GM12878 (cell line): ENCODE results near the gene PRF1.

ENCODE experiments used
- CREB1 ChIP-seq: IDR thresholded peaks from 2 replicates; pipeline ENCODE4 v1.6.1; 2012; ENCODE audit warnings: low read depth, mild to moderate bottlenecking, inconsistent platforms
- CTCF ChIP-seq, 3 experiments: IDR thresholded peaks in 2 of 3; conservative IDR thresholded peaks in 1 of 3; 2 replicates each; pipeline ENCODE4 v1.5.1; 2011; ENCODE audit warnings: low read depth in 3 of 3, low read length in 3 of 3, mild to moderate bottlenecking in 3 of 3, control low read depth in 2 of 3, moderate library complexity in 2 of 3, inconsistent platforms in 1 of 3, mixed read lengths in 1 of 3; ENCODE audit not compliant: control insufficient read depth in 2 of 3, insufficient read depth in 1 of 3; ENCODE audit errors: extremely low read depth in 1 of 3
- ELK1 ChIP-seq: IDR thresholded peaks from 2 replicates; pipeline ENCODE4 v1.6.1; 2012; ENCODE audit warnings: low read depth, low read length, improper control_type of control experiment
- FOXM1 ChIP-seq: IDR thresholded peaks from 2 replicates; pipeline ENCODE4 v1.6.1; 2012; ENCODE audit warnings: low read depth, mild to moderate bottlenecking, inconsistent platforms, low read length, moderate library complexity
- JUNB ChIP-seq: IDR thresholded peaks from 2 replicates; pipeline ENCODE4 v1.6.1; 2016; ENCODE audit warnings: antibody characterized with exemption, mild to moderate bottlenecking
- MYC ChIP-seq: IDR thresholded peaks from 2 replicates; pipeline ENCODE4 v1.6.1; 2011; ENCODE audit warnings: mild to moderate bottlenecking, low read length, moderate library complexity, inconsistent platforms; ENCODE audit not compliant: insufficient read depth, insufficient replicate concordance, insufficient read length, severe bottlenecking
- RFX5 ChIP-seq: IDR thresholded peaks from 2 replicates; pipeline ENCODE4 v1.6.1; 2011; ENCODE audit warnings: low read depth, low read length, improper control_type of control experiment

DNA sequence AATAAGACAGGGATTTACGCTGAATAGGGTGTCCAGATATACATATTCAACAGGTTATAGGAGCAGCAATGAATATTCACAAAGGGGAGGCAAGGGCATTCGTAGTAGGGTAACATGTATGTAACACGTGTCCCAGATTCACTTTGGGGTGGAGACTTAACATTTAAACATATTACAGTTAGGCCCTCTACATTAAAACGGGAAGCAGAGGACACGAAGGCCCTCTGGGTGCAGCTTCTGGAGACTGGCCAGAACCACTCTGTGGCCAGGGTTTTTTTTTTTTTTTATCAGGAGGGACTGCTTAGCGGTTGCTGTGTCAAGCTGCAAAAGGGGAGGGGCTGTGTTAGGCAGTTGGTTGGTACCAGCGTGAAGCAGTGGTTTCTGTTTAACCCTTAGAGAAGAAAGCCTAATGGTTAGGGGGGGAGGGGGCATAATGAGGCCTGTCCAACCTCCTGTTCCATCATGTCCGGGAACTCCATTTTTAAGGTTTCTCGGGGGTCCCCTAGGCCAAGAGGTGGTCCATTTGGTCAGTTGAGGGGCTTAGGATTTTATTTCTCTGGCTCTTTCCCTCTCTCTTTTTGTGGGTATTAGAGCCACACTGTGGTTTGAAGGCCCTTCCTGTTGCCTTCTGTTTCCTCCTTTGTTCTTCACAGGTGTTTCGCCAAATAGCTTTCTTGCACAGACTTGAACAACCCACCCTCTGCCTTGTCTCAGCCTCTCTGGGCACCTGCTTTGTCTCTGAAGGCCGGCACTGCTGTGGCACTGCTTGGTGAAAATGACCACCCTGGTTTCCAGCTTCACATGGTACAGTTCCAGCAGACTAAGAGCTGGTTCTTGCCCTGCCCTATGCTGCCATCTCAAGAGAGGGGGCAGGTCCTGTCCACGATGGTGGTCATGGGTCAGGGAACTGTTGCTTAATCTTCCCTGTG, 26.4 kb downstream of the PRF1 start:
- no peak for TF ChIP-seq ELK1
- no peak for TF ChIP-seq MYC
- no peak for TF ChIP-seq CTCF (IDR thresholded peaks at IDR 0.05 in 2 of 3, conservative IDR thresholded peaks at IDR 0.05 in 1 of 3; ENCODE audit: control insufficient read depth in 2 of 3, extremely low read depth in 1 of 3, insufficient read depth in 1 of 3, low read depth in 3 of 3, low read length in 3 of 3)
- TF ChIP-seq JUNB = no peak; the same call in 1 of the 2 replicates
- TF ChIP-seq CREB1 = no peak
- peak; percentile 29; the same call in 1 of the 2 replicates for TF ChIP-seq FOXM1
- TF ChIP-seq RFX5 = no peak
